Common myeloid progenitor, CD34-positive (primary cell): Measurements from ENCODE around the gene KRT83. TPM values are rescaled to one million over a fixed set of nuclear protein-coding genes. Genes with fewer than 3 reads are reported as not detected.

Source experiments
- CTCF ChIA-PET: fragments of 350-600 bp; sonication (Branson Sonifier 250); formaldehyde crosslinking; loops from one replicate; lab custom pipeline; 2021; ENCODE audit warnings: antibody characterized with exemption; lab: Charles Lee
- POLR2A ChIA-PET: fragments of 350-600 bp; sonication (Branson Sonifier 250); formaldehyde crosslinking; loops from one replicate; lab custom pipeline; 2021; ENCODE audit warnings: antibody characterized with exemption; lab: Charles Lee
- DNase-seq, 3 donors: peaks; one replicate each; pipeline versions ENCODE4 v3.0.0 to v3.0.0-alpha.2; 2013
- H3K27ac ChIP-seq, 2 experiments: 1 replicate in 1 of 2; 2 replicates in 1 of 2; pipeline ENCODE4 v1.7.0; 2013; ENCODE audit warnings: inconsistent platforms in 2 of 2, low read length in 2 of 2, mild to moderate bottlenecking in 2 of 2, low read depth in 1 of 2, moderate library complexity in 1 of 2; ENCODE audit not compliant: severe bottlenecking in 2 of 2, insufficient read depth in 1 of 2, poor library complexity in 1 of 2
- H3K27me3 ChIP-seq, 5 experiments: replicated peaks in 2 of 5; 1 replicate in 3 of 5; 2 replicates in 2 of 5; pipeline versions ENCODE4 v1.6.1 to v1.7.0; 2013; ENCODE audit warnings: low read length in 4 of 5, mild to moderate bottlenecking in 2 of 5, moderate library complexity in 2 of 5, inconsistent platforms in 1 of 5; ENCODE audit not compliant: insufficient read depth in 5 of 5, control insufficient read depth in 4 of 5
- H3K36me3 ChIP-seq, 4 experiments: 1 replicate in 2 of 4; 2 replicates in 2 of 4; pipeline versions ENCODE4 v1.6.1 to v1.7.0; 2013; ENCODE audit warnings: low read length in 3 of 4, control low read depth in 1 of 4, mild to moderate bottlenecking in 1 of 4; ENCODE audit not compliant: control insufficient read depth in 4 of 4, insufficient read depth in 4 of 4
- H3K4me1 ChIP-seq, 4 experiments: 1 replicate in 3 of 4; 2 replicates in 1 of 4; pipeline versions ENCODE4 v1.6.1 to v1.7.1; 2013; ENCODE audit warnings: low read length in 3 of 4, mild to moderate bottlenecking in 3 of 4, control low read depth in 1 of 4, inconsistent platforms in 1 of 4, moderate library complexity in 1 of 4; ENCODE audit not compliant: control insufficient read depth in 4 of 4, insufficient read depth in 4 of 4; ENCODE audit errors: control extremely low read depth in 1 of 4
- H3K4me3 ChIP-seq, 7 experiments: 1 replicate in 4 of 7; 2 replicates in 3 of 7; pipeline versions ENCODE4 v1.5.1 to v1.7.0; 2013; ENCODE audit warnings: mild to moderate bottlenecking in 7 of 7, low read length in 6 of 7, moderate library complexity in 6 of 7, inconsistent platforms in 2 of 7, low read depth in 2 of 7, control low read depth in 1 of 7; ENCODE audit not compliant: insufficient read depth in 4 of 7, control insufficient read depth in 1 of 7; ENCODE audit errors: extremely low read depth in 1 of 7
- H3K9me3 ChIP-seq, 5 experiments: 1 replicate in 4 of 5; 2 replicates in 1 of 5; pipeline versions ENCODE4 v1.6.1 to v1.7.1; 2013; ENCODE audit warnings: low read length in 4 of 5, mild to moderate bottlenecking in 2 of 5, inconsistent platforms in 1 of 5, low read depth in 1 of 5, moderate library complexity in 1 of 5; ENCODE audit not compliant: control insufficient read depth in 4 of 5, insufficient read depth in 2 of 5; ENCODE audit errors: control extremely low read depth in 1 of 5
- WGBS: methylation state at CpG from one replicate; pipeline ENCODE4 v1.1.5; 2013; ENCODE audit not compliant: insufficient coverage; 5-methylcytosine and 5-hydroxymethylcytosine counted together
- polyA plus RNA-seq: library from polyadenylated mRNA; unstranded; fragments of 120-200 nt; gene quantifications from one replicate; pipeline ENCODE4 v1.2.1, GENCODE V29; 2013

Gene KRT83
- polyA plus RNA-seq, result not detected

- no peak within 1 kb of the TSS for H3K27ac ChIP-seq
- H3K36me3 ChIP-seq, result no peaks in the 10 kb centered on the region
- DNase-seq, result no peak
- ChIA-PET CTCF (interaction anchor here (1.6 to 12.8 kb wide), 2 partner anchors 12 to 54 kb away, joined by 4 to 151 read pairs; no protein-coding TSS in a partner anchor), POLR2A (no interaction called here)
- no peak within 1 kb of the TSS for H3K4me3 ChIP-seq
- peaks cover 2 to 39% (median 15%) of the 10 kb centered on the region in 5 experiments for H3K27me3 ChIP-seq
- H3K9me3 ChIP-seq, result no peaks in the 10 kb centered on the region
- no peaks in the 10 kb centered on the region for H3K4me1 ChIP-seq
- 79% methylated on average over 31 of the region's 35 CpGs for WGBS
Observed at GRCh38 chr12:52320784-52321400, at the start of gene KRT83. TSS of gene KRT83 (minus strand) at chr12:52321398. CDS start at chr12:52321335, 63 bp downstream.

- Histone ChIP-seq H3K4me1 (no peaks in the 10 kb centered on the region), H3K36me3 (no peaks in the 10 kb centered on the region), H3K27me3 (peaks cover 0 to 10% (median 5%) of the 10 kb centered on the region in 5 experiments), H3K4me3 (no peak overlapping the region), H3K27ac (no peak overlapping the region), H3K9me3 (no peaks in the 10 kb centered on the region)
- ChIA-PET CTCF (interaction anchor here (0.9 to 7.8 kb wide), 10 partner anchors 8 to 610 kb away, joined by 3 to 122 read pairs (median 5); no protein-coding TSS in a partner anchor), POLR2A (interaction anchor here (0.6 kb wide), 1 partner anchor 550 kb away, joined by 3 read pairs; no protein-coding TSS in a partner anchor)
- 98% methylated on average over 5 of the region's 6 CpGs for WGBS
- DNase-seq, result no peak
Observed at GRCh38 chr12:52369809-52370208, 48.6 kb upstream of the KRT83 start.

GRCh38 chr12:52369211-52369610, 48.0 kb upstream of the KRT83 start:
- no peaks in the 10 kb centered on the region for H3K4me1 ChIP-seq
- no peak for DNase-seq
- no peak overlapping the region for H3K27ac ChIP-seq
- H3K36me3 ChIP-seq, result no peaks in the 10 kb centered on the region
- peaks cover 0 to 15% (median 0%) of the 10 kb centered on the region in 5 experiments for H3K27me3 ChIP-seq
- CTCF ChIA-PET, result interaction anchor here (1.1 to 7.8 kb wide), 7 partner anchors 9 to 512 kb away, joined by 3 to 122 read pairs (median 5); no protein-coding TSS in a partner anchor
- no CpG with 5 or more reads among the region's 3 CpGs for WGBS
- H3K9me3 ChIP-seq, result no peaks in the 10 kb centered on the region
- POLR2A ChIA-PET, result interaction anchor here (0.6 kb wide), 1 partner anchor 551 kb away, joined by 3 read pairs; no protein-coding TSS in a partner anchor
- no peak overlapping the region for H3K4me3 ChIP-seq

GRCh38 chr12:52368508-52368907, 47.3 kb upstream of the KRT83 start:
- ChIA-PET CTCF (interaction anchor here (0.6 to 7.8 kb wide), 8 partner anchors 8 to 558 kb away, joined by 3 to 122 read pairs (median 4); no protein-coding TSS in a partner anchor), POLR2A (no interaction called here)
- WGBS, result 83% methylated on average over 1 of the region's 3 CpGs
- H3K27me3 ChIP-seq, result peaks cover 0 to 18% (median 0%) of the 10 kb centered on the region in 5 experiments
- H3K4me3 ChIP-seq, result no peak overlapping the region
- H3K27ac ChIP-seq, result no peak overlapping the region
- no peaks in the 10 kb centered on the region for H3K4me1 ChIP-seq
- no peak for DNase-seq
- H3K36me3 ChIP-seq, result no peaks in the 10 kb centered on the region
- H3K9me3 ChIP-seq, result no peaks in the 10 kb centered on the region

GRCh38 chr12:52367876-52368275, 46.7 kb upstream of the KRT83 start:
- Histone ChIP-seq H3K27me3 (peaks cover 0 to 18% (median 0%) of the 10 kb centered on the region in 5 experiments), H3K4me1 (no peaks in the 10 kb centered on the region), H3K36me3 (no peaks in the 10 kb centered on the region), H3K9me3 (no peaks in the 10 kb centered on the region), H3K4me3 (no peak overlapping the region), H3K27ac (no peak overlapping the region)
- DNase-seq, result no peak
- ChIA-PET CTCF (interaction anchor here (0.6 to 7.8 kb wide), 8 partner anchors 8 to 559 kb away, joined by 3 to 122 read pairs (median 3); no protein-coding TSS in a partner anchor), POLR2A (no interaction called here)
- 90% methylated on average over 6 of the region's 6 CpGs for WGBS

- WGBS, result 82% methylated on average over 25 of the region's 42 CpGs
- Histone ChIP-seq H3K9me3 (no peaks in the 10 kb centered on the region), H3K27ac (no peak within 1 kb of the TSS)
Observed at GRCh38 chr12:52366738-52367485, 45.7 kb upstream of the KRT83 start, which contains the start of gene KRT85. TSS of gene KRT85 (minus strand) at chr12:52367481. CDS start at chr12:52367405, 76 bp downstream.

More at GRCh38 chr12:52366738-52367485, 45.7 kb upstream of the KRT83 start, which contains the start of gene KRT85:
- Histone ChIP-seq H3K36me3 (no peaks in the 10 kb centered on the region), H3K4me1 (no peaks in the 10 kb centered on the region), H3K27me3 (peaks cover 0 to 18% (median 0%) of the 10 kb centered on the region in 5 experiments), H3K4me3 (no peak within 1 kb of the TSS)
- no peak for DNase-seq
- ChIA-PET CTCF (interaction anchor here (0.6 to 7.8 kb wide), 3 partner anchors 33 to 514 kb away, joined by 3 to 122 read pairs (median 3); no protein-coding TSS in a partner anchor), POLR2A (no interaction called here)
